IPS-18a (cell line): ENCODE results near the gene NEK10.

Experiments
- H3K27ac ChIP-seq: one replicate; pipeline ENCODE4 v1.5.1; 2013; ENCODE audit warnings: low read length
- H3K27me3 ChIP-seq: one replicate; pipeline ENCODE4 v1.6.1; 2013; ENCODE audit warnings: mild to moderate bottlenecking, low read length; ENCODE audit not compliant: control insufficient read depth, insufficient read depth
- H3K36me3 ChIP-seq: one replicate; pipeline ENCODE4 v1.6.1; 2013; ENCODE audit warnings: low read depth, low read length; ENCODE audit not compliant: control insufficient read depth
- H3K4me1 ChIP-seq: one replicate; pipeline ENCODE4 v1.6.1; 2013; ENCODE audit warnings: low read depth, low read length; ENCODE audit not compliant: control insufficient read depth
- H3K4me3 ChIP-seq: one replicate; pipeline ENCODE4 v1.5.1; 2013; ENCODE audit warnings: low read length
- H3K9ac ChIP-seq: one replicate; pipeline ENCODE4 v1.6.1; 2013; ENCODE audit warnings: mild to moderate bottlenecking, low read length, moderate library complexity
- H3K9me3 ChIP-seq: one replicate; pipeline ENCODE4 v1.6.1; 2013; ENCODE audit warnings: low read depth, low read length; ENCODE audit not compliant: control insufficient read depth

NEK10 gene

DNA sequence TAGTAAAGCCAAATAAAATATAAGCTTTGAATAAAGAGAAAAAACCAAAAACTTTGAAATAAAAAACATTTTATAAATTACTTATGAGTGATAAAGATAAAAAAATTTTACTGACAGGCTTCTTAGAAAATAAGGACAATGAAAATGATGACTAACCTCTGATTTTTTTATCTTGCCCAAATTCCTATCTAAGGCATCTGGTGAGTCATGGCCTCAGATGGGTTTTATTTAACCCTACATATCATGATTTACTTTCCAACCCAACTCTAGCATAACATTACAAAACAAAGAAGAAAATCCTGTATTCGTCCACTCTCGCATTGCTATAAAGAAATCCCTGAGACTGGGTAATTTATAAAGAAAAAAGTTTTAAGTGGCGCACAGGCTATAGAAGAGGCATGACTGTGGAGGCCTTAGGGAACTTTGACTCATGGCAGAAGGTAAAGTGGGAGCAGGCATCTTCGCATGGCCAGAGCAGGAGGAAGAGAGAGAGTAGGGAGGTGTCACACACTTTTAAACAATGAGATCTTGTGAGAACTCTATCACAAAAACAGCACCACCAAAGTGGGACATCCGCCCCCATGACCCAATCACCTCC, 152.1 kb downstream of the NEK10 start:
- Histone ChIP-seq H3K36me3 (no peaks in the 10 kb centered on the region), H3K9ac (no peak overlapping the region), H3K4me3 (no peak overlapping the region), H3K4me1 (peaks cover 22% of the 10 kb centered on the region), H3K27me3 (no peaks in the 10 kb centered on the region), H3K27ac (no peak overlapping the region), H3K9me3 (no peaks in the 10 kb centered on the region)

DNA sequence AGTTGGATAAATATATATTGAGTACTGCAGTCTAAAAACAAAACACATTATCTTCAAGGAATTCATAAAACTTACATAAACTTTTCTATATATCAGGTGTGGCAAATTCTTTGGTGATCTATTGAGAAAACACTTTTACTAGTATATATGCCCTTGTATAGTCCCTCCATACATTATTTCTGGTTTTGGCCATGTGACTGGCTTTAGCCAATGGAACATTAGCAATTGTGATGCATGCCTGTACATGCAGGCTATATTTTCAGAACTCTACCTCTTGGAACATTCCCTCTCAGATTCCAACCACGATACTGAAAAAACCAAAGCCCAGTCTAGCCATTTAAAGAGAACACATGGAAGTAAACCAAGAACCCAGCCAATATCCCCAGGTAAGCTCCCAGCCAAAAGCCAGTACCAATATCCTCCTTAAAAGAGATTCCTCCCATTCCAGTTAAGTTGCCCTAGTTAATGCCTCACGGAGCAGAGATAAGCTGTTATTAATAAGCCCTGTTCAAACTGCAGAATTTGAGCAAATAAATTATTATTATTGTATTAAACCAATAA, 152.8 kb downstream of the NEK10 start:
- Histone ChIP-seq H3K9ac (no peak overlapping the region), H3K4me1 (peaks cover 22% of the 10 kb centered on the region), H3K27ac (no peak overlapping the region), H3K36me3 (no peaks in the 10 kb centered on the region), H3K27me3 (no peaks in the 10 kb centered on the region), H3K4me3 (no peak overlapping the region), H3K9me3 (no peaks in the 10 kb centered on the region)

DNA sequence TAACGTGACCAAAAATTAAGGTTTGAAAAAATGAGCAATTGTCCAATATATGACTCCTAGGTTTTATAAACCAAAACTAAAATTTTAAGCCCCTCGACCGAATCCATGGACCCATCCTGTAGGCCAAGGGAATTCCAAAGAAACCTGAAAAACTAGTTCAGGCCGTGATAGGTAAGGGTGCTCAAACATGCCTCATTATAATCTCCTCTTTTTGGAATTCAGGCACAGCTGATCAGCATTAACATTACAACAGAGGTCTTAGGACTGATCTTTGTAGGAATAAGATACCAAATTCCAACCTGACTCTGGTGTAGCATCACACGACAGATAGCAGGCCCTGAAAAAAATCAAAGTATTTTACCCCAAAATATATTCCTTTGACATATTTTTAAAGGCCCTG, 155.7 kb downstream of the NEK10 start:
- peaks cover 27% of the 10 kb centered on the region for H3K4me1 ChIP-seq
- H3K4me3 ChIP-seq = no peak overlapping the region
- no peaks in the 10 kb centered on the region for H3K36me3 ChIP-seq
- H3K9ac ChIP-seq = no peak overlapping the region
- no peaks in the 10 kb centered on the region for H3K27me3 ChIP-seq
- no peaks in the 10 kb centered on the region for H3K9me3 ChIP-seq
- H3K27ac ChIP-seq = peak overlapping the region; percentile 7

DNA sequence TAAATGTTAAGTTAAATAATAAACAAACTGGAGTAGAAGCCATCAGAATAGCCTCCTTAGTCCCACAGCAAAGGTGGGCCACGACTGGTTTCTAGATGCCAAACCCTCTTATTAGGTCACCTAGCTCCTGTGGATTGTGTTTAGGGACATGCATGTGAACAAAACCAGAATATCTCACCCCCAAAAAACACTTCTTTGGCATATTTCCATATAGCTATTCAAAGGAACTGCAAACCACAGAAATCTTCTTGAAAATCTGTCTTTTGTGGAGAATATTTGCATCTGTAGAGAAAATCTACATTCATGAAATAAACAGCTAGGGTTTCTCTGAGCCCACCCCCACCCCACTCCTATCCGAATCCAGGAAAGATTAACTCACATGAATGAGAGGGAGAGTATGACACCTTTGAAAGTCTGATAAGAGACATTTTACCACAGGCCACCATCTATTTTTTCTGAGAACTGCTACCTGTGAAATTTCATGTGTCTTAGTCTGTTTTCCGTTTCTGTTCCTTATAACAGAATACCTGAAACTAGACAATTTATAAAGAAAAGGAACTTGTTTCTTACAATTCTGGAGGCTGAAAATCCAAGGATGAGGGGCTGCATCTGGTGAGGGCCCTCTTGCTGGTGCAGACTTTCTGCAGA, 159.4 kb downstream of the NEK10 start:
- H3K27ac ChIP-seq = no peak overlapping the region
- H3K4me1 ChIP-seq = peaks cover 30% of the 10 kb centered on the region
- H3K36me3 ChIP-seq = no peaks in the 10 kb centered on the region
- H3K9ac ChIP-seq = no peak overlapping the region
- H3K9me3 ChIP-seq = no peaks in the 10 kb centered on the region
- no peaks in the 10 kb centered on the region for H3K27me3 ChIP-seq
- H3K4me3 ChIP-seq = no peak overlapping the region

DNA sequence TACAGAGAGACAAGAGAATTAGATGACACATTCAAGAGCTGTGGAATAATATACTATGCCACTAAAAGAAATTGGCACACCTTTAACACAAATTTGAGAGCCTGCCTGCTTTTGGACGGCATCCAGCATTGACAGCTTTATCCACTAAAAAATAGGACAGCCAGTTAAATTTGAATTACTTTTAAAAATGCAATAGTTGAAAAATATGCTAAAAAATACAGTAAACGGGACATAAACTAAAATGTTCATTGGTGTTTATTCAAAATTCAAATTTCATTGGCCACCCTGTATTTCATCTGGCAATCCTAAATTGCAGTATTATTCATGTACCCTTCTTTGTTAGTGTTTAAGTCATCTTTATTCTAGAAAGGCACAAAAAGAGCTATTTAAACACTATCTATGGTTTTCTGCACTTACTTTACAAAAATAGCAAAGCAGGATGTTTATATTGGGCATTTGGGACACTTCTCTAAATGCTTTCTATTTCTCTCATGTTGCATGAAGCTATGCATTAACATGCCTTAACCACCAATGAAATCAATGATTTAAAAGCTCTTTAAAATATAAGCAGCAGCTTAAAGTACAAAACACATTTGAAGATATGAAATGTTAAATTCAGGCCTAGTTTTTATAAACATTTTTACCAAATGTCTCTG, 160.1 kb downstream of the NEK10 start:
- Histone ChIP-seq H3K36me3 (no peaks in the 10 kb centered on the region), H3K4me1 (peaks cover 28% of the 10 kb centered on the region), H3K9me3 (no peaks in the 10 kb centered on the region), H3K27ac (no peak overlapping the region), H3K4me3 (no peak overlapping the region), H3K9ac (no peak overlapping the region), H3K27me3 (no peaks in the 10 kb centered on the region)

DNA sequence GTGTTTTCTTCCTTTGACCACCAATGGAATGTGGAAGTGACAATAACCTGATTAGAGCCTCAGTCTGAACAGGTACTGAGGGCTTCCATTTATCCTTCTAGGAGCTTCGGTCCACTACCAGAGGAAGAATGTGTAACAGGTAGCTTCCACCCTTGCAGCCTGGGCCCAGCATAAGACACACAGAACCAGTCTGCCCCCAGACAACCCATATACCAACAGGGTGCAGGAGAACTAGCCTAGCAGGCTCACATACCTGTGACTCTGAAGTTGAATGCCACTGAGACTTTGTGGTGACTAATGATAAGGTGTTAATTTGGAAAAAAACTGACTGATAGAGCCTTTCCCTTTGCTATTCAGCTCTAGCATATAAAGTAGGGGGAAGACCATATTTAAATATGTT, 166.2 kb downstream of the NEK10 start:
- no peak overlapping the region for H3K27ac ChIP-seq
- no peak overlapping the region for H3K9ac ChIP-seq
- no peaks in the 10 kb centered on the region for H3K9me3 ChIP-seq
- H3K4me3 ChIP-seq = no peak overlapping the region
- no peaks in the 10 kb centered on the region for H3K27me3 ChIP-seq
- H3K36me3 ChIP-seq = no peaks in the 10 kb centered on the region
- H3K4me1 ChIP-seq = peaks cover 3% of the 10 kb centered on the region

DNA sequence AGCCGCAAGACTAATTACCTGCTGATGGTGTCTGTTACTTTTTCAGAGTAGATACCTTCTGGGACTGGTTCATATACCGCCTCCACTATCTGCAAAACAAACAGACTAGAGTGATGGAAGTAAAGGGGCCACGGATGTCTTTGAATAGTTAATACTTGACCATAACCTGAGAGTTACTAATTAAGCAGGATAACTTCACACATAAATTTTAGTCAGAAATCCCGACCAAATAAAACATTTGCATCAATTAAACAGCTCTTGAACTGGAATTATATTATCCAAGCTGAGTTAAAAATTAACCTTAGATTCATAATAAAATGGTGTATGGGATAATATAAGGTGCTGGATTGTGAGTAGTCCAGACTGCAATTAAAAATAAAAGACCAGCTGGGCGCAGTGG, 167.7 kb downstream of the NEK10 start:
- Histone ChIP-seq H3K9me3 (no peaks in the 10 kb centered on the region), H3K27me3 (no peaks in the 10 kb centered on the region), H3K36me3 (no peaks in the 10 kb centered on the region), H3K4me1 (no peaks in the 10 kb centered on the region), H3K9ac (no peak overlapping the region), H3K4me3 (no peak overlapping the region), H3K27ac (no peak overlapping the region)

DNA sequence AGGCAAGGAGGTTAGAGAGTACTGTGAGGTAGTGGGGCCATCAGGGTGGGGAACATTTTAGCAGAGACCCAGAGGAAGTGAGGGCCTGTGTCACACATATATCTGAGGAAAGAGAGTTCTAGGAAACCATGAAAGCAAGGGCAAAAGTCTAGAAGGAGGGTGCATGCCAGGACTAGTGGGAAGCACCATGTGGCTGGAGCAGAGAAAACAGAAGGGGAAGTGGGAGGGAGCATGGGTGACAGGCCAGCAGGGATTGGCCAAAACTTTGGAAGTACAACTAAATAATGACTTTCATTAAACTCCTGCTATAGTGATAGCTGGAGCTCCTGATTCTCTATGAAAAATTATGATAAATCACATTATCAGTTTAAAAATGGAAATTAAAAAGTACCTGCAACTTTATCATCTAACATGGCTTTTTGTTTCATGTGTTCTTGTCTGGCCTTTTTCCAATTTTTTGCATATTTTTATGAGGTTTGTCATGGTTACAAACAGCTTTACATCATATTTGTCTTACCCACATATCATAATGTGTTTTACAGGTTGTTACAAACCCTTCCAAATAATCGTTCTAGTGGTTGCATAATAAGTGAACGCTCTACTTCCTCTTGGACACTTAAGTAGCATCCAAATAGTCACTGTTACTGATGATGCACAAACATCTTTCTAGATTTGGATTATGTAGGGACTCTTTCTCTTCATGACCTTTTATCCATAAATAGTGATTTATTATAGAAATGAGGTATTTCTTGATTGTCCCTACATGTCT, 168.3 kb downstream of the NEK10 start:
- no peaks in the 10 kb centered on the region for H3K27me3 ChIP-seq
- H3K27ac ChIP-seq = no peak overlapping the region
- H3K36me3 ChIP-seq = no peaks in the 10 kb centered on the region
- no peak overlapping the region for H3K4me3 ChIP-seq
- peaks cover under 1% of the 10 kb centered on the region for H3K9me3 ChIP-seq
- H3K9ac ChIP-seq = no peak overlapping the region
- H3K4me1 ChIP-seq = no peaks in the 10 kb centered on the region

DNA sequence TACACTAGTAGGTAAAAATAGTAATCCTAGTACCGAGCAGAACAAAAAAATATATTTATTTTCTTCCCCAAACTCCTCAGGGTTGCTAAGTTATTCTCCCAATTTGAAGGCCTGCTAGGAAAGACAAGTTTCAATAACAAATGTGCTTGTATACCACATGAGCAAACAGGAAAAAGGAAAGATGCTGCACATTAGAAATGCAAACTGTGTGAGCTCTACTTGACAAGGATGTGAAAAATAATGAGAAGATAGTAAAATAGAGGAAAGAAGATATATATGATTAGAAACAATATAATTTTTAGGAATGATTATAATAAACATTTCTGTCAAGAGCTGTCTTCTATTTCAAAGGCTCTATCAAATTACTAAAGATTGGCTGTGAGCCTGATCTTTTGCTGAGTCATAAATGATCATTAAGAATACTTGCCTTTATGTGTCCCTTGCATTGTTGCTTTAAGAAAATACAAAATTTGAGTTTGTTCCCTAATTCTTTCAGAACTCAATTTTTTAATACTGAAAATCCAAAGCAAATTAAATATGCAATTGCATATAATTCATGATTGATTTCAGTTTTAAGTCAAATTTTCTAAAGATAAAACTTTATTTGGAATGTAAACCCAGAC, 174.2 kb downstream of the NEK10 start:
- no peaks in the 10 kb centered on the region for H3K27me3 ChIP-seq
- no peak overlapping the region for H3K27ac ChIP-seq
- H3K36me3 ChIP-seq = no peaks in the 10 kb centered on the region

DNA sequence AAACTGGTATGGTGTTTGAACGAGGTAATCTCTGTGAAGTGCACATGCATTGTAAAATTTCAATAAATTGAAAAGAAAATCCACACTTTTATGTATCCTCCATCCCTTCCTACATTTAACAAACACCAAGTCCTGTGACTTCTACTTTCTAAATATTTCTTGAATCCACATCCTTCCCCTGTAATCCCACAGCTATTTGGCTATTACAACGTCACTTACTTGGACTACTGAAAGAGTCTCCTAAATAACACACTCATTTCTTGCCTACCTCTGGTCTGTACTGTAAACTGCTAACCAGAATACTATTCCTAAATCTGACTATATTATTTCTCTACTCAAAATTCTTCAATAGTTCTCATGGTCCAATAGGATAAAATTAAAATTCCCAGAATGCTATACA, 176.1 kb downstream of the NEK10 start:
- no peak overlapping the region for H3K4me3 ChIP-seq
- no peaks in the 10 kb centered on the region for H3K27me3 ChIP-seq
- no peaks in the 10 kb centered on the region for H3K4me1 ChIP-seq
- no peak overlapping the region for H3K9ac ChIP-seq
- peaks cover 2% of the 10 kb centered on the region for H3K9me3 ChIP-seq
- no peak overlapping the region for H3K27ac ChIP-seq
- no peaks in the 10 kb centered on the region for H3K36me3 ChIP-seq

More for the DNA sequence above, 174.2 kb downstream of the NEK10 start:
- H3K9ac ChIP-seq = no peak overlapping the region
- no peak overlapping the region for H3K4me3 ChIP-seq
- no peaks in the 10 kb centered on the region for H3K4me1 ChIP-seq
- peaks cover 2% of the 10 kb centered on the region for H3K9me3 ChIP-seq

DNA sequence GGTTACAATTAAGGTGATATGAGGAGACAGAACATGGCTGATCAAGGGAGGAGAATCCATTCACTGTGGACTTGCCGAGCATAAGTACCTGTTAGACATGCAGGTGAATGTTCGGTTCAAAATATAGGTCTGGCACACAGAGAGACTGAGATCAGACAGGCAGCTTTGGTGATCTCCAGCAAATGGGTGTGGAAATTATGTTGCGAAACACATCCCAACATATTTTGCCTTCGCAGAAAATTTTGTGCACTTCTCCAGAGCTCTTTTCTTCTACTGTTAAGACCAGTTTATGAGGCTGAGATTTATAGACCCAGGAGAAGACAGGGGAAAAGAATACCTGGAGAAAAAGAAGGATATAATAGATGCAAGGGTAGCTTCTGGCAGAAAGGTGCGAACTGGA, 183.2 kb downstream of the NEK10 start:
- no peaks in the 10 kb centered on the region for H3K9me3 ChIP-seq
- no peak overlapping the region for H3K9ac ChIP-seq
- H3K27me3 ChIP-seq = no peaks in the 10 kb centered on the region
- H3K27ac ChIP-seq = no peak overlapping the region
- no peaks in the 10 kb centered on the region for H3K36me3 ChIP-seq
- H3K4me3 ChIP-seq = no peak overlapping the region
- H3K4me1 ChIP-seq = no peaks in the 10 kb centered on the region
